RWPE2 (cell line): Measurements from ENCODE around the gene ASPHD1.

Source experiments
- ATAC-seq: fragments of 200-7000 bp; cut with Tn5 transposase; 3 replicates; pipeline ENCODE4 v1.9.1; 2021; ENCODE audit warnings: low read depth
- DNase-seq: peaks from one replicate; pipeline ENCODE4 v3.0.0-alpha.2; 2020; ENCODE audit warnings: low spot score
- H3K27ac ChIP-seq: fragments of 450-650 bp; 2 replicates; pipeline ENCODE4 v1.5.1; 2017; ENCODE audit warnings: mild to moderate bottlenecking; ENCODE audit not compliant: poor library complexity, severe bottlenecking
- H3K27me3 ChIP-seq: fragments of 250-450 bp; sonication (Bioruptor Pico); 2 replicates; pipeline ENCODE4 v1.5.1; 2021; ENCODE audit warnings: mild to moderate bottlenecking, moderate library complexity; ENCODE audit not compliant: insufficient read depth, poor library complexity, severe bottlenecking
- H3K36me3 ChIP-seq: fragments of 250-450 bp; sonication (Bioruptor Pico); 2 replicates; pipeline ENCODE4 v1.5.1; 2020; ENCODE audit warnings: low read depth, mild to moderate bottlenecking, moderate library complexity
- H3K4me1 ChIP-seq: fragments of 250-450 bp; sonication (Bioruptor Pico); 2 replicates; pipeline ENCODE4 v1.5.1; 2021; ENCODE audit warnings: mild to moderate bottlenecking, moderate library complexity; ENCODE audit not compliant: insufficient read depth, poor library complexity, severe bottlenecking
- H3K4me3 ChIP-seq: fragments of 250-450 bp; sonication (Bioruptor Pico); 2 replicates; pipeline ENCODE4 v1.5.1; 2021; ENCODE audit warnings: mild to moderate bottlenecking, moderate library complexity; ENCODE audit not compliant: severe bottlenecking
- H3K9me3 ChIP-seq: fragments of 250-450 bp; sonication (Bioruptor Pico); 2 replicates; pipeline ENCODE4 v1.5.1; 2021; ENCODE audit warnings: mild to moderate bottlenecking, moderate library complexity; ENCODE audit not compliant: severe bottlenecking
- CTCF ChIP-seq: fragments of 450-650 bp; IDR thresholded peaks from one replicate; pipeline ENCODE4 v1.5.1; 2017; ENCODE audit warnings: mild to moderate bottlenecking, moderate library complexity; ENCODE audit not compliant: poor library complexity, severe bottlenecking

Gene ASPHD1

GRCh38 chr16:29857133-29857760 is 43.0 kb upstream of the ASPHD1 start:
- TF ChIP-seq CTCF: no peak
- no peaks in the 10 kb centered on the region for H3K9me3 ChIP-seq
- H3K4me1 ChIP-seq: no peaks in the 10 kb centered on the region
- H3K36me3 ChIP-seq: peaks cover 6% of the 10 kb centered on the region
- H3K4me3 ChIP-seq: no peak overlapping the region
- H3K27me3 ChIP-seq: no peaks in the 10 kb centered on the region
- H3K27ac ChIP-seq: no peak overlapping the region
- no peak for DNase-seq
- no peak for ATAC-seq

- no peak for TF ChIP-seq CTCF
- no peak overlapping the region for H3K4me3 ChIP-seq
- no peaks in the 10 kb centered on the region for H3K9me3 ChIP-seq
- no peak overlapping the region for H3K27ac ChIP-seq
- no peaks in the 10 kb centered on the region for H3K4me1 ChIP-seq
- DNase-seq (no peak), ATAC-seq (no peak)
- peaks cover 6% of the 10 kb centered on the region for H3K36me3 ChIP-seq
- no peaks in the 10 kb centered on the region for H3K27me3 ChIP-seq
These were observed 42.0 kb upstream of the ASPHD1 start for GRCh38 chr16:29858149-29858849.

- ATAC-seq (no peak), DNase-seq (no peak)
- Histone ChIP-seq H3K4me1 (no peaks in the 10 kb centered on the region), H3K4me3 (no peak overlapping the region), H3K27ac (no peak overlapping the region), H3K9me3 (no peaks in the 10 kb centered on the region), H3K36me3 (peaks cover 6% of the 10 kb centered on the region), H3K27me3 (no peaks in the 10 kb centered on the region)
- no peak for TF ChIP-seq CTCF
These were observed 41.3 kb upstream of the ASPHD1 start for GRCh38 chr16:29858974-29859373.

GRCh38 chr16:29860218-29860617 is 40.1 kb upstream of the ASPHD1 start:
- TF ChIP-seq CTCF: no peak
- Histone ChIP-seq H3K9me3 (no peaks in the 10 kb centered on the region), H3K4me3 (no peak overlapping the region), H3K27me3 (no peaks in the 10 kb centered on the region), H3K36me3 (peaks cover 6% of the 10 kb centered on the region), H3K4me1 (no peaks in the 10 kb centered on the region), H3K27ac (no peak overlapping the region)
- ATAC-seq (no peak), DNase-seq (no peak)

- H3K4me1 ChIP-seq: no peaks in the 10 kb centered on the region
- peak overlapping the region; percentile 77 for H3K4me3 ChIP-seq
- H3K9me3 ChIP-seq: no peaks in the 10 kb centered on the region
- ATAC-seq (peak; percentile 7; the same call in 2 of the 3 replicates), DNase-seq (no peak)
- H3K36me3 ChIP-seq: peaks cover 6% of the 10 kb centered on the region
- peak overlapping the region; percentile 50 for H3K27ac ChIP-seq
- TF ChIP-seq CTCF: no peak
- no peaks in the 10 kb centered on the region for H3K27me3 ChIP-seq
These were observed 37.9 kb upstream of the ASPHD1 start for GRCh38 chr16:29862383-29862883.
